Measurements from ENCODE around the gene MAPRE2.
"Not testable (repeated sequence)": the region's sequence is repeated elsewhere in the genome, so short reads cannot be mapped to it uniquely, and the experiment has no call there.

MAPRE2 gene

DNA sequence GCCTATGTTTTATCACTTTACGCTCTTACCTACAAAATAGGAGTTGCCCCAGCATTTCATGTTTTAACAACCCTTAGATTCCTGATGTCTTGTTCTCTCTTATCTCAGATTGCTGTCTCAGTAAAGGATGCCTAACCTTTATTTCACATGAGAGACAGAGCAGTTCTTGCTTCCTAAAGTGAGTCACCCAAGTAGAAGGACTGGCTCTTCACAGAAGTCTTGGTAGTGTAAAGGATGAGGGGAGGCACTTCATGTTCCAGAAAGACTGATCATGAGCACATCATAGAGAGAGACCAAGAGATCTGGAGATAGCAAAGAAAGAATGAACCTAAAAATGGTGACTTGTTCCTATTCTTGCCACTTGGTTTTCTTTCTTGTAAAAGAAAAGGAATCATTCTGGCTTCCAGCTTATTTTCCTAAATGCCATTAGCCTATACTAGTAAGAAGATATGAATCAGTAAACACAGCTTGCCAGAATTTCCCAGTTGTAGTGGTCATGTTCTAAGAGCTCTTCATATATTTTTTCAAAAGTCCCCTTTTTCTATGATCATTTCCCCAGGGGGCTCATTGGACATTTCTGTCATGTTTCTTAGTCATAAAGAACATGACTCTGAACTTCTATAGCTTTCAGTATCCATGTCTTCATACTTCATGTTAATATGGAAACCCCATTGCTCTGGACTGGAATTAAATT lies 54.9 kb downstream of the MAPRE2 start:
- DNase-seq: no peak

DNA sequence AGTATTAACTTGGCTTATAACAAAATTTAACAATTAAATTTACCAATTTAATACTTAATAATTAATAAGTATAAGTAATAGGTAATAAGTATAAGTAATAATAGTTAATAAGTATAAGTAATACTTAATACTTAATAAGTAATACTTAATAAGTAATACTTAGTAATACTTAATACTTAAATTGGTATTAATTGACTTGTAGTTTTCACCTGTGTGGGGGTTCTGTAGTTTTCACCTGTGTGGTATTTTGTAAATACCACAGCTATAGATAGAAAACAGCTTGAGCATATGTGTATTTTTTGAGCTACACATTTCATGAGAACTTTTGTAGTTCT lies 55.4 kb downstream of the MAPRE2 start:
- no peak for DNase-seq

DNA sequence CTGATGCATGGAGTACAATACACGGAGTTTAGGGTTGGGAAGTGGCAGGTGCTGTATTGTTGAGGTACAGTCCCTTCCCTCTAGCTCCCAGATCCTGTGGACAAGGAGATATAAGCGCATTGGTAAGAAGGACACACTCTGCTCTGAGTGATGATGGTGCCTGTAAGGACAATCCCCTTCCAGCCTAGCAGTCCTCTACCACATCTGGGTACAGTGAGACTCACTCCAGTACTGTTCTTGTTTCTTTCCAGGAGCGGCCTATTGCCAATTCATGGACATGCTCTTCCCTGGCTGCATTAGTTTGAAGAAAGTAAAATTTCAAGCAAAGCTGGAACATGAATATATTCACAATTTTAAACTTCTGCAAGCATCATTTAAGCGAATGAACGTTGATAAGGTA lies 56.0 kb downstream of the MAPRE2 start:
- DNase-seq: no peak

DNA sequence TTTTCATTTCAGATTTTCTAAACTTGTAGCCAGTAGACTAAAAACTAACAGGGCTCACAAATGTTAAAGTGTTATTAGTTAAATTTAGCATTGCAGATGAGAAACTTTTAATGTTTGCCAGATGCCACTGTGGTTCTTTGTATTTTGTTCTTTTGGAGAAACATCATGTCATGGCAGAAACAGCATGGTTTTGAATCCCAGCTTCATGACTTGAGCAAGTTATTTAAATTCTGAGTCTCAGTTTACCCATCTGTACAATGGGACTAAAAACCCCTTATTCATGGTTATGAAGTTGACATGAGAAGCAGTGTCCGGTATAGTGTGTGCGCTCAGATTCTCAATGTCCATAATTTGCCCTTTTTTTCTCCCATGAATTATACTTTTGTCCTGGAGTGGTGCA lies 56.5 kb downstream of the MAPRE2 start:
- no peak for DNase-seq

DNA sequence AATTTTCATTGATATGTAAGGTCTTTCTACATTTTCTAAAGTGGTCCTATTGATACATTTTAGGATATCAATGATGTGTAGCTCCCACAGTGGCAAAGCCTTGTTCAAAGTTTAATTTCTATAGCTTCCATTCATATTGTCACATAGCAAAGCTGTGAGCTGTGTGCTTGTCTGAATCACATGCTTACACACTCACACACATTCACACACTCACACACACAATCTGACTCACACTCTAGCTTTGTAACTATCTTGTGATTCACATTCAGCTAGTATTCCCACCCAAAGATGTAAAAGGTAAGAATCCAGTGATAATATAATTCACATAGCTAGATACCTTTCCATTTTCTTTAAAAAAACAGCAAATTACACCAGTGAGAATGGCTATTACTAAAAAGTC lies 58.7 kb downstream of the MAPRE2 start:
- DNase-seq: no peak

DNA sequence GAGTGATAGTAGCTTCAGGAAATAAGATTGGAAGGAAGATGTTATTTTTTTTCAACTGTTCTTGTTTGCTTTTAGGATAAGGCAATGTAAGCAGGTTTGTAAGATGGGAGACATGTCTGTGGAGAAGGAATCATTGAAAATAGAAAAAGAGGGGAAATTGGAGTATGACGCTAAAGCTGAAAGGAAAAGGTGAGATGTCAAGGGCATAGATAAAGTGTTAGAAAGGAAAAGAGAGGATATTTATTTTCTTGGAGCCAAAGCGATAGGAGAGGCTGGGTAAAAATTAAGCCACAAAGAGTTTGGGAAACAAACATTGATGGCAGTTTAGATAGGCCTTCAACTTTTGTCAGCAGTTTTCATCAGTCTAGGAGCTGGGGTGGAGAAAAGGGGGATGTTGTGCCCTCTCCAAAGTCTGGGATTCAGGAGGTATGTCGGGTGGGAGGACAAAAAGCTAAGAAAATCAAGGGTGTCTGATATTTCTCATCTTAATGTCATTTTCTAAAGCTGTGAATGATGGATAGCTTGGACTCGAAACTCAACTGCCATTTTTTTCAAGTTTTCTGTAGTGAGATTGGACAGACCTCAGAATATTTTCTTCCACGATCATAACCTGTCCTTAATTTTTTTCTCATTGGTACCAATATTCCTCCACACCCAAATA lies 63.3 kb downstream of the MAPRE2 start:
- no peak for DNase-seq

DNA sequence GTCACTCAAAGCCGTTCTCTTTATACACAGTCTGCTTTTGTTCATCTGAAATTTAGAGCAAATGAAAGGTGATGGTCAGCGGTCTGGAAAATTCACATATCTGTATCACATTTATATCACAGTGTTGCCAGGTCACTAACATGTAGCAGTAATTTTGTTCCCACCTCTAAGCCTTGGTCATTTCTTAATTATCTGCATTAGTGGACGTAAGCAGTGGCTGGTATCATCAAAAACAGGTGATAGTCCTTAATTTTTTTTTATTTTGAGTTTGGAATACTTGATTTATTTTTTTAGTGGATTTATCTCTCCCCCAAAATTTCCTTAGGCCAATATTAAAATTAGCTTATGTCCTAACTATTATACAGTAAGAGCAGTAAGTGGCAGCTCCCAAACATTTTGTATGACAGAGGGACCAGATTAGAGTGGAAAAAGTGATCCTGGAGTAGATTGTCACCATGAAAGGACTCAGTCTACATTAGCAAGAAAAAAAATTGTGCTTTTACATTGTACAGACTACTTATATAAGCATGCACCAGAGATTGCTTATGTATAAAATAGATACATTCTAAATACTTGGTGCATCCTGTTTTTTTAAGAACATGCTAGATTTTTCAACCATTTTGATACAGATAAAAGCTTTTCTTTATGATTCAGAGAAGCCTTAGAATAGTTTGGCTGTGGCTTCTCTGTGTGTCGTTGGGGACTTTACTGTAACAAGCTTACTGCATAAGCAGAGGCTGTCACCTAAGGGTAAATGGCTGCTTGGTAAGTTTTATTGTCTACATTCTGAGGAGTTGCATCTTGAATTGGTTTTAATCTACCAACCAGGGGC lies 65.0 kb downstream of the MAPRE2 start:
- no peak for DNase-seq

DNA sequence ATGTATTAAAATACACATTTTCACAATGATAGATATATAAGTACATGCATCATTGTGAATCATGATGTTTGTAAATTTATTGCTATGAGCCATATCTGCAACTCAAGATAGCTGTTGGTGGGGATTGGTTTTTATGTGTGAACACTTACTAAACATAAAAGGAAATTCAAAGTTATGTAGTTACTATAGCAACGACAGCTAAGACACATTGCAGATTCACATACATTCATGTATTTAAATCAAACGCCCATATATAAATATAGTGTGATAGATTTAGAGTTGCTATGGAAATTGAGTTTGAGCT lies 65.6 kb downstream of the MAPRE2 start:
- no peak for DNase-seq

DNA sequence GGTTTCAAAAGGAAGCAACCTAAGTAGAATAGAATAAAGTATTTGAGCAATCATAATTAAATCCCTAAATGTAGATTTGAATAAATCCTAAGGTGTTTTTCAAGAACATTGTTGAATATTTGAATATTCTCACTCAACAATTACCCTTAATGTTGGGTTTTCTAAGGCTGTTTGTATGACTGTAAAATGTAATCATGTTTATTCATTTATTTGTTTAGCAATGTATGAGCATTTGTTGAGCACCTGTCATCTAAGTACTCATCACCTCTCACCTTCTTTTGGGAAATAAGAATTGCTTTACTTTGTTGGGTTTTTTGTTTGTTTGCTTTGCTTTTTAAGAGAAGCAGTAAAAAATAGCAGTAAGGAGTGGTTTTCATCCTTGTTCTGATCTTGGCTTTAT lies 66.0 kb downstream of the MAPRE2 start:
- no peak for DNase-seq

DNA sequence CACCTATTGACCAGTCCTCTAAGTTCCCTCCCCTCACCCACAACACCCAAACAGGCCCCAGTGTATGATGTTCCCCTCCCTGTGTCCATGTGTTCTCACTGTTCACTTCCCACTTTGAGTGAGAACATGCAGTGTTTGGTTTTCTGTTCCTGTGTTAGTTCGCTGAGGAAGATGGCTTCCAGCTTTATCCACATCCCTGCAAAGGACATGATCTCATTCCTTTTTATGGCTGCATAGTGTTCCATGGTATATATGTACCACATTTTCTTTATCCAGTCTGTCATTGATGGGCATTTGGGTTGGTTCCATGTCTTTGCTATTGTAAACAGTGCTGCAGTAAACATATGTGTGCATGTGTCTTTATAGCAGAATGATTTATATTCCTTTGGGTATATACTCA lies 66.9 kb downstream of the MAPRE2 start:
- DNase-seq: not testable (repeated sequence)

DNA sequence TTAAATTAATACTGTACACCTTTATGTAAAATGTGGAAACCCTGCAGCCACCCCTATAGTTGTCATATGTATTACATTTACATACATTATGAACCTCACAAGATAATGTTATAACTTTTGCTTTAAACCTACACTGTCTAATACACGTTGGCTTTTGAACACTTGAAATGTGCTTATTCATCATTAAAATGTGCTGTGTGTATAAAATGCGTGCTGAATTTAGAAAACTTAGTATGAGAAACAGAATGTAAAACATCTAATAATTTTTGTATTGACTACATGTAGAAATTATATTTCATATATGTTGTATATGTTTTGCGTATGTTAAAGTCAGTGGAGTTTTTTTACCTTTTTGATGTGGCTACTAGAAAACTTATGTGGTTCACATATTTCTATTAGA lies 68.8 kb downstream of the MAPRE2 start:
- DNase-seq: no peak

DNA sequence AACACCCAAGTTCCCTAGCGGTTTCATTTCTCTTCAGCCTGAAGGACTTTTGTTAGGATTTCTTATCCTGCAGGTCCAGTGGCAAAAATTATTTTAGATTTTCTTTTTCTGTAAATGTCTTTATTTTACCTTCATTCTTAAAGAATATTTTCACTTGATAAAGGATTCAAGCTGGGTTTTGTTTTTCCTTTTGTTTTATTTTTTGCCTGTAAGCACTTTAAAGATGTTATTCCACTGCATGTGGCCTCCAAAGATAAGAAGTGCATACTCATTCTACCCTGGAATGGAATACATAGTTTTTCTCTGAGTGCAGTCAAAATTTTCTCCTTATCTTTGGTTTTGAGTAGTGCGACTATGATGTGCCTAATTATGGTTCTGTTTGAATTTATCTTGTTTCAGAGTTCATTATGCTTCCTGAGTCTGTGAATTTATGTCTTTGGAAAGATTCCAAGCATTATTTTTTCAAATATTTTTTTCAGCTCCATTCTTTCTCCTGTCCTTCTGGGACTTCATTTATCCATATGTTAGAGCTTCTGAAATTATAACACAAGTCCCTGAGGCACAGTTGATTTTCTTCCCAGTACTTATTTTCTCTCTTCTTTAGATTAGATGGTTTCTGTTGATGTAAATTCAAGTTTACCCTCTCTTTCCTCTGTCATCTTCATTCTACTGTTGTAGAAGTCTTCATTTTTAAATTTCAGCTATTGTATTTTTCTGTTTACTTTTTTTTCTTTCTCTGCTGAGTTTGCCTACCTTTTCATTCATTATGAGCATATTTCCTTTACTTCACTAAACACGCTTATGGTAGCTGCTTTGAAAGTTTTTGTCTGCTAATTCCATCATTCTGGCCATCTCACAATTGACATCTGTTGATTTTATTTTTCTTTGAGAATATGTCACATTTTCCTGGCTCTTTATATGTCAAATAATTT lies 69.6 kb downstream of the MAPRE2 start:
- no peak for DNase-seq

DNA sequence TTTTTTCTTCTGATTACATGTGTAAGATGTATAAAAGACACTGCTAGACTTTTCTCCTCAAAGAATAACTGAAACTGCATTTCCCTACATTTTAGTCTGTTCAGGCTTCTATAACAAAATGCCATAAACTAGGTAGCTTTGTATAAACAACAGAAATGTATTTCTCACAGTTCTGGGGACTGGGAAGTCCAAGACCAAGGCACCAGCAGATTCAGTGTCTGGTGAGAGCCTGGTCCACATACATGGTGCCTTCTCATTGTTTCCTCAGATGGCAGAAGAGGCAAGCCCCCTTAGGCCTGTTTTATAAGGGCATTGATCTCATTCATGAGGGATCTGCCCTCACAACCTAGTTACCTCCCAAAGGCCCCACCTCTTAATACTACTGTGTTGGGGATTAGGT lies 71.5 kb downstream of the MAPRE2 start:
- DNase-seq: no peak

DNA sequence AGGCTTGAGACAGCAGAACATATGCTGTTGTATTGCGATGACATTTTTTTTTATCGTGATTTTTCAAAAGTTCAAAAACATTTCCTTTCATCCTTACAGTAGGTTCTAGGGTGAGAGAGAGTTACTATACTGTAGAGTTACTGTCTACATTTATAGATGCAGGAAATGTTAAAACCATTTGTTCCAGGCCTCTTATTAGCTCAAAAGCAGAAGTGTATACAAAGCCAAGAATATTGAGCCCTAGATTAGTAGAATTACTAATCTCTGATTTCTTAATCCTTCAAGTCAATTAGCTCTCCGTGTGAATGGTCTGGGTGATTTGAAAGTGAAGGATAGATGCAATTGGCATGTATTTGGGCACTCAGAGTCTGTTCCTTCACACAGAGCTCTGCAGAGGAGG lies 73.1 kb downstream of the MAPRE2 start:
- DNase-seq: no peak

DNA sequence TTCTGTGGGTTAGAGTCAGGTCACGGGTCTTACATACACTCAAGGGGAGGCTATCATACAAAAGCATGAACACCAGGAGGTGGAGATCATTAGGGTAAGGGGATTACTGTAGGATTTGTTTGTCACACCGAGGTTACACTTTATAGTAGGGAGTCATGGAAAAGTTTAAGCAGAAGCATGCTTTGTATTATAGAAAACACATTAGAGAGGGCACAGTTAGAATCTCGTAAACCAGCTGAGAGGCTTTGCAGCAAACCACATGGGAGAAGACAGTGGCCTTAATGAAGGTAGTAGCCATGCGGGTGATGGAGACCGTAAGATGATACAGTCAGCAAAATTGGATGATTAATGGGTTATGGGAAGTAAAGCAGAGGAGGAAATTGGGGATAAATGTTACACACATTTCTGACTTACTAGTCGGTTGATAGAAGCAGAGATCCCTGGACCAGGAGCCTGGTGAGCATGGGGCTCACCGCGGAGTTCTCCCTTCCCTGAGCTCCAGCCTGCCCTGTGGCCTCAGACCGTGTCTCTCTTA lies 75.6 kb downstream of the MAPRE2 start:
- no peak for DNase-seq

DNA sequence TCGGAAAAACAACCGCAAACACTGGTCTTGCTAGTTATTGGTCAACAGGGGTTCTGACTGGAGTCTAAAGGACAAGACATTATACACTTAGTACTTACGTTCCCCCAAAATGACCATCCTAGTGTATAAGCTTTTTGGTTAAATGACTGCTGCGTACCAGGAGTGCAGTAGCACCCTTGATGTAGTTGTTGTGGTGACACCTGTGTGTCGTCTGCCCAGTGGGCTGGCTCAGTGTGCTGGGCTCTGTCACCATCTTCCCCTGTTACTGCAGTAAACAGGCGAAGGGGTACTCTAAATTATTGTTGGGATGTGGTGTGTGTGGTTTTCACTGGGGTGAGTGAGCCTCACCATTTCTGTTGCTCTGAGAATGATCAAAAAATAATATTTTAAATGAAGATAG lies 76.2 kb downstream of the MAPRE2 start:
- no peak for DNase-seq

DNA sequence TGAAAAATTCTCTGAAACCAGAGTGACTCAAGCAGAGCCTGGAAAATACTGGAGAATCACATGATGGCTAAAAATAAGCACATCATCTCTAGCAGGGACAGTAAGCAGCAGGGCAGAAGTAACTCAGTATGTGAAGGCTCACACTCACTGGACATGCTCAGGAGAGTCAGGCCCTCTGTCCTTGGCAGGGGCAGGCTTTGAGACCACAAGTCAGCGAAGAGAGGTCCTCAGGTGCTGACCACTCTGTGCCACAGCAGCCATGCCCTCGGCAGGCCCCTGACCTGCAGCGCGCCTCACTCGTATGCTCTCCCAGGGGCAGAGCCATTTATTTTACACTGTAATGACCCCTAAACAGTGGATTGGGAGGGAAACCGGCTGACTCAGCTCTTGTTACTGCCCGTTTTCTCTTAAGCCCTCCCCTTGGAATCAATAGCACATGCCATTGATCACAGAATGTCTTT lies 76.8 kb downstream of the MAPRE2 start:
- no peak for DNase-seq

DNA sequence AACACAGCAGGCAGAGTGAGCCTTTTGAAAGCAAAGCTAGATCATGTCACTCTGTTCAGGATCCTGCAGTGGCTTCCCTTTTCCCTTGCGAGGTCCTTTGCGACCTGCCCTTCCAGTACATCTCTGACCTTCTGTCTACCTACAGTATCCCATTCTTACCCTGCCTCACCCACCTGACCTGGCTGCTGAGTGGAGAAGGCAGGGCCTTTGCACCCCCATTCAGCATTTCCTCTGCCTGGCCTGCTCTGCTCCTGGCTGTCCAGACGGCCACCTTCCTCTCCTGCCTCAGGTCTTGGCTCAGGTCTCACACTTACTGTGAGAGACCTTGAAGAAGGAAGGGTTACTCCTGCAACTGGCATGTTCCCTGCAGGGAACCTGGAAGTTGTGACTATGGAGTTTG lies 77.4 kb downstream of the MAPRE2 start:
- no peak for DNase-seq

DNA sequence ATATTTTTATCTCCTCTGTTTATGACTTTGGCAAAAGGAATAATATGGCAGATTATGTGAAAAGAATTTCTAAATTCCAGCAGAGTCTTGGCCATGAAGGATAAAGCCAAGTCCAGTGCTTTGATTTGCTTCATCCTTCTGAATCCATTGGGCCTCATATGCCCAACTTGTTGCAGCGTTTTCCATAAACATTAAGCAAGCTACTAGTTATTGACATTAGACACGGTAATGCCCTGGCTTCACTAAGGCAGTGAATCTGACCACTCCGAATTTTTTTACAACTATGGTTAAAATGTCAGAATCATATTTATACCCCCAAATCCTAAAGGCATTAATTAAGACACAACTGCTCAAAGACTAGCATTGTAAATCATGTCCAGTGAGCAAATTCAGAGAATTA lies 79.8 kb downstream of the MAPRE2 start:
- DNase-seq: no peak

DNA sequence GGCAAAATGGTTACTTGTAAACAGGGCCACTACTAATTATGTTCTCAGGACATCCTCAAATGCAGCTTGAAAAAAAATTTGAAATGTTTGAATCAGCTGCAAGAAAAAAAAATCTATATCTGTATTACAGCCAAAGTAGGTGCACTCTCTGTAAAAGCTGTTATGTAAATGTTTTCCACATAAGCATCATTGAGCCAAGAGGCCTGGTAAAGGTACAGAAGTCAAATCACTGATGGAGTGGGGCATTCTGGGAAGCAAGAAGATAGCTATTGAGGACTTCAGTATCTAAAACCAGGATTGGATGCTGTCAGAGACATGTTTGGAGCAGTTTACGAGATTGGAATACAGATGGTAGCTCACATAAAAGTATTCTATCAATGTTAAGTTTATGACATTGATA lies 80.3 kb downstream of the MAPRE2 start:
- no peak for DNase-seq

DNA sequence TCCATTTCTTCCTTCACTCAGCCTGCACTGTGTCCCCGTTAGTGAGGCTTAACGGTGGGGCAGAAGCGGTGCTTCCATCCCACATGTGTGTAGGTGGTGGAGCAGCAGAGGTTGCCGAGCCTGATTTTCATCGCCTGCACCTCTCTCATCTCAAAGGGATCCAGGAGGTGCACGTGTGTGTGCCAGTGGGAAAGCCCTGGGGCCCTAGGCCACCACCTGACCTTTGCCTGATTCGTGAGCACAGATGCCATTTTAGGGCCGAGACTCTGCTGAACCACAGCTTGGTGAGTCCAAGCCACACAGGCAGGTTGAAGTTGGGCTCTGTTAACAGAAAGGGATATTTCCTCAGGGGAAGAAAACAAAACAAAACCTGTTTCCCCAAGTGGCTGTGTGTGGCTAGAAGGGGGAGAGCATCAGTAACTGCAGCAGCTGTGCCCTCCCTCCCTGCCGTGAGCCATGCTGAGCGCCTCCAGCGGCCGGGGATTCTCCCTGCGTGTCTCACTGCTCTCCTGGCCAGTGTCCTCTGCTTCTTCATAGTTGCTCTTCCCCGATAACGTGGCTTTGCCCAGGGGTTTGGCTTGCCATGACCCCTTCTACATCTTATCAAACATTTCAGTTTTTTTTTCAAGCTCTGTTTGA lies 81.5 kb downstream of the MAPRE2 start:
- no peak for DNase-seq

DNA sequence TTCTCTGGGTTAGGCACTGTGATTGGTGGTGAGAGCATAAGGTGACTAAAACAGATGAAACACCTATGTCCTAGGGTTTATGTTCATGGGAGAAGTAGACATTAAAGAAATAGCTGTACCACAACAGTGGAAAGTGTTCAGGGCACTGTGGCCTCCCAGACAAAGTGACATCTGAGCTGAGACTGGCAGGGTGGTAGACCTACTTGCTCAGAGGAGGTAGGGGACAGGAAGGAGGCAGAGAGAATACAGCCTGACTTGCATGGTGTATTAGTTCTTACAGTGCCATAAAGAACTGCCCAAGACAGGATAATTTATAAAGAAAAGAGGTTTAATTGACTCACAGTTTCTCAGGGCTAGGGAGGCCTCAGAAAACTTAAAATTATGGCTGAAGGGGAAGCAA lies 82.6 kb downstream of the MAPRE2 start:
- DNase-seq: no peak

Measured in T1000 (cell line).